ENCODE measurements around the gene ROR2.

GRCh38 chr9:91815896-91816295, 134.1 kb downstream of the ROR2 start:
- no peak for TF ChIP-seq CREB1 (IDR thresholded peaks at IDR 0.05)
- no peak for TF ChIP-seq CREB1 (CRISPR knock-in tag; IDR thresholded peaks at IDR 0.05)
- no peak for TF ChIP-seq DNMT1 (CRISPR knock-in tag; IDR thresholded peaks at IDR 0.05)
- TF ChIP-seq HIVEP1 (CRISPR knock-in tag; IDR thresholded peaks at IDR 0.05), result no peak
- TF ChIP-seq TBL1XR1 (IDR thresholded peaks at IDR 0.05; ENCODE audit: borderline replicate concordance, low read length, partially characterized antibody), result no peak
- TF ChIP-seq ZNF609 (CRISPR knock-in tag; IDR thresholded peaks at IDR 0.05; ENCODE audit: borderline replicate concordance), result no peak
- no peak for TF ChIP-seq ZNF629 (CRISPR knock-in tag; conservative IDR thresholded peaks at IDR 0.05)
- TF ChIP-seq, protein P1, sequence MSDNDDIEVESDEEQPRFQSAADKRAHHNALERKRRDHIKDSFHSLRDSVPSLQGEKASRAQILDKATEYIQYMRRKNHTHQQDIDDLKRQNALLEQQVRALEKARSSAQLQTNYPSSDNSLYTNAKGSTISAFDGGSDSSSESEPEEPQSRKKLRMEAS (IDR thresholded peaks at IDR 0.05), result no peak
- no peak for TF ChIP-seq HDAC2 (CRISPR knock-in tag; IDR thresholded peaks at IDR 0.05)
- TF ChIP-seq, protein P2, sequence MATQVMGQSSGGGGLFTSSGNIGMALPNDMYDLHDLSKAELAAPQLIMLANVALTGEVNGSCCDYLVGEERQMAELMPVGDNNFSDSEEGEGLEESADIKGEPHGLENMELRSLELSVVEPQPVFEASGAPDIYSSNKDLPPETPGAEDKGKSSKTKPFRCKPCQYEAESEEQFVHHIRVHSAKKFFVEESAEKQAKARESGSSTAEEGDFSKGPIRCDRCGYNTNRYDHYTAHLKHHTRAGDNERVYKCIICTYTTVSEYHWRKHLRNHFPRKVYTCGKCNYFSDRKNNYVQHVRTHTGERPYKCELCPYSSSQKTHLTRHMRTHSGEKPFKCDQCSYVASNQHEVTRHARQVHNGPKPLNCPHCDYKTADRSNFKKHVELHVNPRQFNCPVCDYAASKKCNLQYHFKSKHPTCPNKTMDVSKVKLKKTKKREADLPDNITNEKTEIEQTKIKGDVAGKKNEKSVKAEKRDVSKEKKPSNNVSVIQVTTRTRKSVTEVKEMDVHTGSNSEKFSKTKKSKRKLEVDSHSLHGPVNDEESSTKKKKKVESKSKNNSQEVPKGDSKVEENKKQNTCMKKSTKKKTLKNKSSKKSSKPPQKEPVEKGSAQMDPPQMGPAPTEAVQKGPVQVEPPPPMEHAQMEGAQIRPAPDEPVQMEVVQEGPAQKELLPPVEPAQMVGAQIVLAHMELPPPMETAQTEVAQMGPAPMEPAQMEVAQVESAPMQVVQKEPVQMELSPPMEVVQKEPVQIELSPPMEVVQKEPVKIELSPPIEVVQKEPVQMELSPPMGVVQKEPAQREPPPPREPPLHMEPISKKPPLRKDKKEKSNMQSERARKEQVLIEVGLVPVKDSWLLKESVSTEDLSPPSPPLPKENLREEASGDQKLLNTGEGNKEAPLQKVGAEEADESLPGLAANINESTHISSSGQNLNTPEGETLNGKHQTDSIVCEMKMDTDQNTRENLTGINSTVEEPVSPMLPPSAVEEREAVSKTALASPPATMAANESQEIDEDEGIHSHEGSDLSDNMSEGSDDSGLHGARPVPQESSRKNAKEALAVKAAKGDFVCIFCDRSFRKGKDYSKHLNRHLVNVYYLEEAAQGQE (IDR thresholded peaks at IDR 0.05; ENCODE audit: borderline replicate concordance in 1 of 2, low read depth in 1 of 2, low read length in 2 of 2), result no peak
- no peak for TF ChIP-seq ZNF317 (CRISPR knock-in tag; IDR thresholded peaks at IDR 0.05)
- TF ChIP-seq JUND (CRISPR knock-in tag; IDR thresholded peaks at IDR 0.05), result no peak
- no peak for TF ChIP-seq SUZ12 (IDR thresholded peaks at IDR 0.05; ENCODE audit: low read depth, low read length)
- TF ChIP-seq, protein P3, sequence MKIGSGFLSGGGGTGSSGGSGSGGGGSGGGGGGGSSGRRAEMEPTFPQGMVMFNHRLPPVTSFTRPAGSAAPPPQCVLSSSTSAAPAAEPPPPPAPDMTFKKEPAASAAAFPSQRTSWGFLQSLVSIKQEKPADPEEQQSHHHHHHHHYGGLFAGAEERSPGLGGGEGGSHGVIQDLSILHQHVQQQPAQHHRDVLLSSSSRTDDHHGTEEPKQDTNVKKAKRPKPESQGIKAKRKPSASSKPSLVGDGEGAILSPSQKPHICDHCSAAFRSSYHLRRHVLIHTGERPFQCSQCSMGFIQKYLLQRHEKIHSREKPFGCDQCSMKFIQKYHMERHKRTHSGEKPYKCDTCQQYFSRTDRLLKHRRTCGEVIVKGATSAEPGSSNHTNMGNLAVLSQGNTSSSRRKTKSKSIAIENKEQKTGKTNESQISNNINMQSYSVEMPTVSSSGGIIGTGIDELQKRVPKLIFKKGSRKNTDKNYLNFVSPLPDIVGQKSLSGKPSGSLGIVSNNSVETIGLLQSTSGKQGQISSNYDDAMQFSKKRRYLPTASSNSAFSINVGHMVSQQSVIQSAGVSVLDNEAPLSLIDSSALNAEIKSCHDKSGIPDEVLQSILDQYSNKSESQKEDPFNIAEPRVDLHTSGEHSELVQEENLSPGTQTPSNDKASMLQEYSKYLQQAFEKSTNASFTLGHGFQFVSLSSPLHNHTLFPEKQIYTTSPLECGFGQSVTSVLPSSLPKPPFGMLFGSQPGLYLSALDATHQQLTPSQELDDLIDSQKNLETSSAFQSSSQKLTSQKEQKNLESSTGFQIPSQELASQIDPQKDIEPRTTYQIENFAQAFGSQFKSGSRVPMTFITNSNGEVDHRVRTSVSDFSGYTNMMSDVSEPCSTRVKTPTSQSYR (CRISPR knock-in tag; IDR thresholded peaks at IDR 0.05; ENCODE audit: borderline replicate concordance), result no peak
- no peak for TF ChIP-seq NFYB (CRISPR knock-in tag; IDR thresholded peaks at IDR 0.05)
